Ovary (tissue), 3 donors: ENCODE results near the gene VPS13C.
"Not testable (repeated sequence)": the region's sequence is repeated elsewhere in the genome, so short reads cannot be mapped to it uniquely, and the experiment has no call there.

ENCODE experiments used
- EP300 ChIP-seq: sonication (generic); formaldehyde crosslinking; IDR thresholded peaks from one replicate; pipeline ENCODE4 v1.6.1; 2017; ENCODE audit warnings: antibody characterized with exemption
- POLR2A ChIP-seq: fragments of 450-650 bp; IDR thresholded peaks from one replicate; pipeline ENCODE4 v1.6.1; 2017; ENCODE audit warnings: antibody characterized with exemption, mild to moderate bottlenecking, moderate library complexity
- TF ChIP-seq, protein P1 (sequence below), 3 donors: fragments of 450-650 bp in 2 of 3; fragments of 200-600 bp in 1 of 3; IDR thresholded peaks; one replicate each; pipeline versions ENCODE4 v1.5.1 to v1.8.0; 2016 to 2022; ENCODE audit warnings: antibody characterized with exemption in 3 of 3, mild to moderate bottlenecking in 1 of 3
- donor health status: DM: no; HTN: no; CAD: no.

DNA sequence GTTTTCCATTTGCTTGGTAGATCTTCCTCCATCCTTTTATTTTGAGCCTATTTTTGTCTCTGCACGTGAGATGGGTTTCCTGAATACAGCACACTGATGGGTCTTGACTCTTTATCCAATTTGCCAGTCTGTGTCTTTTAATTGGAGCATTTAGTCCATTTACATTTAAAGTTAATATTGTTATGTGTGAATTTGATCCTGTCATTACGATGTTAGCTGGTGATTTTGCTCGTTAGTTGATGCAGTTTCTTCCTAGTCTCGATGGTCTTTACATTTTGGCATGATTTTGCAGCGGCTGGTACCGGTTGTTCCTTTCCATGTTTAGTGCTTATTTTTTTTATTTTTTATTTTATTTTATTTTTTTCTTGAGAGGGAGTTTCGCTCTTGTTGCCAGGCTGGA lies 54.9 kb downstream of the VPS13C start:
- TF ChIP-seq, protein P1, sequence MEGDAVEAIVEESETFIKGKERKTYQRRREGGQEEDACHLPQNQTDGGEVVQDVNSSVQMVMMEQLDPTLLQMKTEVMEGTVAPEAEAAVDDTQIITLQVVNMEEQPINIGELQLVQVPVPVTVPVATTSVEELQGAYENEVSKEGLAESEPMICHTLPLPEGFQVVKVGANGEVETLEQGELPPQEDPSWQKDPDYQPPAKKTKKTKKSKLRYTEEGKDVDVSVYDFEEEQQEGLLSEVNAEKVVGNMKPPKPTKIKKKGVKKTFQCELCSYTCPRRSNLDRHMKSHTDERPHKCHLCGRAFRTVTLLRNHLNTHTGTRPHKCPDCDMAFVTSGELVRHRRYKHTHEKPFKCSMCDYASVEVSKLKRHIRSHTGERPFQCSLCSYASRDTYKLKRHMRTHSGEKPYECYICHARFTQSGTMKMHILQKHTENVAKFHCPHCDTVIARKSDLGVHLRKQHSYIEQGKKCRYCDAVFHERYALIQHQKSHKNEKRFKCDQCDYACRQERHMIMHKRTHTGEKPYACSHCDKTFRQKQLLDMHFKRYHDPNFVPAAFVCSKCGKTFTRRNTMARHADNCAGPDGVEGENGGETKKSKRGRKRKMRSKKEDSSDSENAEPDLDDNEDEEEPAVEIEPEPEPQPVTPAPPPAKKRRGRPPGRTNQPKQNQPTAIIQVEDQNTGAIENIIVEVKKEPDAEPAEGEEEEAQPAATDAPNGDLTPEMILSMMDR (IDR thresholded peaks at IDR 0.05), result not testable (repeated sequence)
- not testable (repeated sequence) for TF ChIP-seq POLR2A, EP300
